Adrenal gland (tissue), 12 donors: Measurements from ENCODE around the gene MIPOL1. TPM values are rescaled to one million over a fixed set of nuclear protein-coding genes. Genes with fewer than 3 reads are reported as not detected.

Experiments
- DNase-seq, 7 donors: peaks; one replicate each; pipeline ENCODE4 v3.0.0-alpha.2; 2019 to 2020
- H3K27ac ChIP-seq, 5 donors: fragments of 200-600 bp; sonication (generic) in 4 of 5; 1 replicate in 3 of 5; 2 replicates in 2 of 5; pipeline versions ENCODE4 v1.5.1 to v1.8.0; 2016 to 2020; ENCODE audit warnings: mild to moderate bottlenecking in 1 of 5
- H3K27me3 ChIP-seq: fragments of 200-600 bp; 2 replicates; pipeline ENCODE4 v1.8.0; 2021
- H3K36me3 ChIP-seq, 2 donors: fragments of 200-600 bp; replicated peaks in 1 of 2; 1 replicate in 1 of 2; 2 replicates in 1 of 2; pipeline versions ENCODE4 v1.5.1 to v1.8.0; 2018 to 2022
- H3K4me1 ChIP-seq, 2 donors: fragments of 200-600 bp; replicated peaks in 1 of 2; 1 replicate in 1 of 2; 2 replicates in 1 of 2; pipeline versions ENCODE4 v1.5.1 to v1.8.0; 2018 to 2021
- H3K4me3 ChIP-seq, 4 donors: fragments of 200-600 bp; sonication (generic) in 3 of 4; one replicate each; pipeline ENCODE4 v1.5.1; 2016 to 2018
- H3K9me3 ChIP-seq, 3 donors: fragments of 200-600 bp; sonication (generic) in 1 of 3; replicated peaks in 1 of 3; 1 replicate in 2 of 3; 2 replicates in 1 of 3; pipeline versions ENCODE4 v1.5.1 to v1.8.0; 2016 to 2021
- CTCF ChIP-seq, 6 experiments: fragments of 450-650 bp in 4 of 6; fragments of 200-600 bp in 2 of 6; sonication (generic) in 1 of 6; IDR thresholded peaks; 1 replicate in 5 of 6; 2 replicates in 1 of 6; pipeline versions ENCODE4 v1.5.1 to v1.8.0; 2016 to 2021; ENCODE audit warnings: antibody characterized with exemption in 6 of 6, mild to moderate bottlenecking in 2 of 6, moderate library complexity in 1 of 6
- POLR2A ChIP-seq, 2 donors: fragments of 450-650 bp; IDR thresholded peaks; one replicate each; pipeline ENCODE4 v1.6.1; 2017; ENCODE audit warnings: antibody characterized with exemption in 2 of 2, mild to moderate bottlenecking in 2 of 2, moderate library complexity in 1 of 2
- WGBS, 4 donors: extraction: QIAGEN DNeasy Blood & Tissue Kit in 2 of 4; methylation state at CpG; one replicate each; pipeline versions ENCODE4 v1.1.5 to v1.1.7; 2013 to 2017; 5-methylcytosine and 5-hydroxymethylcytosine counted together
- intact Hi-C, 2 donors: fragments of 100-400 bp; cut with DNase I; formaldehyde crosslinking; loops; one replicate each; pipeline versions ENCODE4 v1.14.1 to v1.15.0; 2022 to 2023
- polyA plus RNA-seq, 3 donors: library from polyadenylated mRNA; stranded (reverse); fragments of 200-250 nt in 2 of 3; fragments of 350-450 nt in 1 of 3; fragmentation: Illumina TruSeq in 1 of 3; extraction: RNeasy Lipid Tissue Mini Kit (QIAGEN cat#74804) in 1 of 3; gene quantifications; one replicate each; pipeline ENCODE4 v1.2.3, GENCODE V29; 2013 to 2014
- total RNA-seq, 9 donors: library from RNA; depleted of rRNA in 4 of 9; stranded (reverse); fragments of >200 nt in 4 of 9; fragments of 120-200 nt in 1 of 9; fragmentation: NEBNext Ultra II Directional in 1 of 9; extraction: Animal tissue kit (Norgen Biotek cat#: 25700) in 1 of 9; gene quantifications; one replicate each; pipeline versions ENCODE4 v1.1.0 to v1.2.4, GENCODE V29; 2013 to 2023
- donor health status: healthy with polysubstance abuse.
- donor health status: Bipolar disorder and iron deficiency.
- donor health status: DM: yes; HTN: yes; CAD: no.
- donor health status: DM: no; HTN: no; CAD: no.
- donor health status: DM: no; HTN: no; CAD: no.
- donor health status: DM: yes; HTN: yes; CAD: no.

MIPOL1 gene
- total and polyA plus RNA-seq, 12 donors = 2.6 to 19.1 (median 7.8) TPM

GRCh38 chr14:37597538-37597913 is 399.8 kb downstream of the MIPOL1 start:
- intact Hi-C loops = loop anchor here in 1 of 2 donors (10.0 kb wide), 1 partner anchor 353 kb away; no protein-coding TSS in a partner anchor
- H3K4me1 ChIP-seq = peaks cover 12 to 16% of the 10 kb centered on the region in 2 donors
- DNase-seq = no peak
- peaks cover 86% of the 10 kb centered on the region for H3K27me3 ChIP-seq
- H3K9me3 ChIP-seq = no peaks in the 10 kb centered on the region
- WGBS, 4 donors = 11 to 12% (median 12%) methylated on average over 11 to 20 of the region's 20 CpGs
- no peak overlapping the region for H3K4me3 ChIP-seq
- H3K27ac ChIP-seq = no peak overlapping the region
- no peaks in the 10 kb centered on the region for H3K36me3 ChIP-seq
- TF ChIP-seq CTCF (IDR thresholded peaks at IDR 0.05) (no peak), POLR2A (IDR thresholded peaks at IDR 0.05) (no peak)

DNA sequence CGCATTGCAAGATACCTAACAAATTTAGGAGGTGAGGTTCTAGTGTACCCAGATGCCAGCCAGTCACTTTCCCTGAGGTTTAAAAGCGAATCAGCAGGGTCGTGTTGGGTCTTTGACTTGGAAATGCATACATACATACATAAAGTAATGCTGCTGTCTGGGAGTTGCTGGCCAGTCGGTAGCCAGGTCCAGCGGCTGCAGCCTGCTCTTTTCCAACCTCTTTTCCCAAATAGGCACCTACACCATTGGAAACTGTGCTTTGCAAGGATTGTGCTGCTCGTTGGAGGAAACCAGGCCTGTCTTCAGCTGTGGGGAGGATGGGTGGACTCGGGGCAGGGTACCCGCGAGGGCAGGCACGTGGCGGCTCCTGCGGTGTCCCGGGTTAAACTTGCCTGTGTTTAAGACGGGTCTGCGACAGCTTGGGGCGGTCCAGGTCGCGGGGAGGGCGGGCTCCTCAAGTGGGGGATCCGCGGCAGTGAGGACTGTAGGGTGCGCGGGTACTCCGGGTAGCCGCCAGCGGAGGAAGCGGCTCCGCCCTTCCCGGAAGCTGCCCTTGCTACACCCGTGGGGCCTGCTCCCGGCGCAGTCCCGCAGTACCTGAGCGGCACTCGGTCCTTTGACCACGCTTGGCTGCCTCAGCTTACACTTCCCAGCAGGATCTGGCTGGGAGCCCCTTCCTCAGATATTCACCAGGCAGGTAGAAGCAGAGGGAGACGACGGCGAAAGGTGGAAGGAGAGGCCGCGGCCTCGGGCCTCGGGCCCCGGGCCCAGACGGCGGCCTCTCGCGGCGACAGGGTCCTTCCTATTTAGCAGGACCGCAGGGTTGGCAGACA is 400.4 kb downstream of the MIPOL1 start:
- no peaks in the 10 kb centered on the region for H3K9me3 ChIP-seq
- no peak overlapping the region for H3K4me3 ChIP-seq
- DNase-seq = no peak
- 5 to 14% (median 10%) methylated on average over 10 to 50 of the region's 50 CpGs for WGBS, 4 donors
- peaks cover 86% of the 10 kb centered on the region for H3K27me3 ChIP-seq
- intact Hi-C loops = loop anchor here in 1 of 2 donors (10.0 kb wide), 1 partner anchor 353 kb away; no protein-coding TSS in a partner anchor
- no peaks in the 10 kb centered on the region for H3K36me3 ChIP-seq
- no peak overlapping the region for H3K27ac ChIP-seq
- H3K4me1 ChIP-seq = peaks cover 12 to 16% of the 10 kb centered on the region in 2 donors
- TF ChIP-seq POLR2A (IDR thresholded peaks at IDR 0.05) (no peak), CTCF (IDR thresholded peaks at IDR 0.05) (no peak)

DNA sequence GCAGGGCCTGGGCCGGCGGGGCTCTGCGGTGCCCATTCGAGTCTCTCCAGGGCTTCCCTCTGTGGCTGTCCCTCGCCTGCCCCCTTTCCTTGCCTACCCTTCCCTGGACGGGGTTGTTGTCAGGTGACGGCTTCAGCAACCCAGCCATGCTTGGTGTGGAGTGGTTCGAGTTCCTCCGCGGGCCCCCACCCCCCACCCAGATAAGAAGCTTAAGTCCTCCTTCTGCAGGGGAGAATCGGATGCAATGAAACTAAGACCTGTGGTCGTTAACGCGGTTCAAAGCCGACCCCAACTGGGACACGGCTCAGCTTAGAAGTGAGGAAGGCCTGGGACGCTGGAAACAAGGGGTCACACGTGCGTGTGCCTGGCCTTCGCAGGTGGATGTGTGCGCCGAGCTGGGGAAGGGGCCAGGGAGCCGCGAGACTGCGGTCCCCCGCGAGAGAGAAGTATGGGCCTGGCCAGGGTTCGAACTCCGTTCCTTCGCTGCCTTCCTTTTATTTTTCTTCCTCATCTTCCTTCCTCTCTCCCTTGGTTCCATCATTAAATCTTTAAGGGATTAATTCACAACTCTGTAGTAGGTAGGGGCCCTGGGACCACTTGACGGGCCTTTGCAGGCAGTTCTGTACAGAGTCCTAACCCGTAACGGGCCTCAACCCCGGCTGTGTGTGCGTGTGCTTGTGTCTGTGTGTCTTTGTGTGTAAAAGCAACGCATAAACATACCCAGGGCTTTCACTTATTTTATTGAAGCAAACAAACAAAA is 401.2 kb downstream of the MIPOL1 start:
- Histone ChIP-seq H3K27me3 (peaks cover 86% of the 10 kb centered on the region), H3K9me3 (no peaks in the 10 kb centered on the region), H3K4me3 (no peak overlapping the region), H3K27ac (no peak overlapping the region), H3K36me3 (no peaks in the 10 kb centered on the region), H3K4me1 (peaks cover 12 to 16% of the 10 kb centered on the region in 2 donors)
- DNase-seq = no peak
- WGBS, 4 donors = 20 to 32% (median 28%) methylated on average over 7 to 36 of the region's 36 CpGs
- no peak for TF ChIP-seq POLR2A (IDR thresholded peaks at IDR 0.05)
- no peak for TF ChIP-seq CTCF (IDR thresholded peaks at IDR 0.05)
- intact Hi-C loops = loop anchor here in 1 of 2 donors (10.0 kb wide), 1 partner anchor 354 kb away; no protein-coding TSS in a partner anchor
